ENCODE data around the gene NEDD8. TPM values are rescaled to one million over a fixed set of nuclear protein-coding genes. Genes with fewer than 3 reads are reported as not detected.

The NEDD8 gene
- total RNA-seq, 2 donors from 2014 or later: 28.7 to 77.6 TPM

- TF ChIP-seq POLR2A (IDR thresholded peaks at IDR 0.05) (no peak), CTCF (IDR thresholded peaks at IDR 0.05) (no peak)
- ATAC-seq (no peak), DNase-seq (no peak)
- Histone ChIP-seq H3K27ac (no peak overlapping the region), H3K4me3 (no peak overlapping the region), H3K4me1 (peaks cover 31% of the 10 kb centered on the region), H3K27me3 (no peaks in the 10 kb centered on the region), H3K36me3 (replicated peaks in 1 of 2; ENCODE audit: insufficient read depth in 1 of 2, low read depth in 2 of 2) (no peaks in the 10 kb centered on the region), H3K9me3 (no peaks in the 10 kb centered on the region)
- intact Hi-C loops (cut with DNase I): no loop called here
- WGBS, 2 donors: 85 to 87% methylated on average over 5 of the region's 5 CpGs
Measured at GRCh38 chr14:24278424-24278823, 46.3 kb upstream of the NEDD8 start.

- H3K27me3 ChIP-seq: no peaks in the 10 kb centered on the region
- WGBS, 2 donors: 81 to 94% methylated on average over 11 of the region's 11 CpGs
- H3K4me1 ChIP-seq: peaks cover 37% of the 10 kb centered on the region
- no peak for ATAC-seq
- TF ChIP-seq CTCF (IDR thresholded peaks at IDR 0.05) (no peak), POLR2A (IDR thresholded peaks at IDR 0.05) (no peak)
- peak in 1 of 4 donors; percentile 49 for DNase-seq
- H3K4me3 ChIP-seq: no peak overlapping the region
- no peaks in the 10 kb centered on the region for H3K9me3 ChIP-seq
- H3K27ac ChIP-seq: peak overlapping the region in 1 of 4 donors; percentile 30
- intact Hi-C loops (cut with DNase I): no loop called here
- H3K36me3 ChIP-seq (replicated peaks in 1 of 2; ENCODE audit: insufficient read depth in 1 of 2, low read depth in 2 of 2): no peaks in the 10 kb centered on the region
Measured at GRCh38 chr14:24277606-24278321, 45.6 kb upstream of the NEDD8 start.

- Histone ChIP-seq H3K27ac (no peak overlapping the region), H3K27me3 (no peaks in the 10 kb centered on the region), H3K36me3 (replicated peaks in 1 of 2; ENCODE audit: insufficient read depth in 1 of 2, low read depth in 2 of 2) (no peaks in the 10 kb centered on the region), H3K9me3 (no peaks in the 10 kb centered on the region), H3K4me1 (peaks cover 44% of the 10 kb centered on the region), H3K4me3 (no peak overlapping the region)
- 85 to 90% methylated on average over 6 of the region's 6 CpGs for WGBS, 2 donors
- TF ChIP-seq POLR2A (IDR thresholded peaks at IDR 0.05) (no peak), CTCF (IDR thresholded peaks at IDR 0.05) (no peak)
- ATAC-seq (no peak), DNase-seq (no peak)
- intact Hi-C loops (cut with DNase I): no loop called here
Measured at GRCh38 chr14:24277071-24277470, 44.9 kb upstream of the NEDD8 start.

GRCh38 chr14:24274101-24274543 lies 42.0 kb upstream of the NEDD8 start:
- peak; percentile 79 for ATAC-seq
- WGBS, 2 donors: 22 to 36% methylated on average over 3 of the region's 3 CpGs
- Histone ChIP-seq H3K4me1 (peaks cover 51% of the 10 kb centered on the region), H3K36me3 (replicated peaks in 1 of 2; ENCODE audit: insufficient read depth in 1 of 2, low read depth in 2 of 2) (peaks cover 0 to 1% of the 10 kb centered on the region in 2 donors), H3K9me3 (no peaks in the 10 kb centered on the region), H3K4me3 (no peak overlapping the region), H3K27ac (peak overlapping the region; percentile 71 to 96 (median 84)), H3K27me3 (no peaks in the 10 kb centered on the region)
- intact Hi-C loops (cut with DNase I): no loop called here
- no peak for TF ChIP-seq CTCF (IDR thresholded peaks at IDR 0.05)
- TF ChIP-seq POLR2A (IDR thresholded peaks at IDR 0.05): peak in 1 of 3 donors; percentile 46
- peak; percentile 71 to 90 (median 78) for DNase-seq
